GM18505 (cell line): ENCODE measurements around the gene CCDC61.

Experiments used
- ATAC-seq: cut with Tn5 transposase; IDR thresholded peaks from one replicate; pipeline ENCODE4 v1.9.1; 2021; ENCODE audit not compliant: unreplicated experiment
- POLR2A ChIP-seq: IDR thresholded peaks from 4 replicates; pipeline ENCODE4 v1.6.1; 2011; ENCODE audit warnings: borderline replicate concordance; ENCODE audit not compliant: insufficient read depth, insufficient read length; ENCODE audit errors: extremely low read depth

CCDC61 gene

DNA sequence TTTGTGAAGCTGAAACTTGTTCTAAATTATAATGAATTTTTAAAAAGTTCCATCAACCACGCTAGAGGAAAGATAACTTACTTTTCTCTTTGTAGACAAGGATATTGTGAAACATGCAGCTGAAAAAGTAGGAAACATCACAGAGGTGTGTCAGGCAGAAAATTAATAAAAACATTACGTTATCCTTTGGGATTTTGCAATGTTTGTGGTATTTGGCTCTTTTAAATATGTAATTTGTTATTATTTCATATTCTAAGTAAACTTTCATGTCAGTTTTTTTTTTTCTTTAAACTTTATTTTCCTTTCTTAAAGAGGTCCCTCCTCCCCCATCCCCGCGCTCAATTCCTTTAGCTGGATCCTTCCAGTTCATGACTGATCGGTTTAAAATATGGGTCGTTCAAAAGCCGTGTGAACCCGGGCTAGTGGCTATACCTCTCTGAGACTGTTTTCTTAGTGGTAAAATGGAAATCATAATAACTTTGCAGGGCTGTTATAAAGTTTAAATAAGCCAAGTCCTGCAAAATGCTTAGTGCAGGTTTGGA is 740 bp upstream of the CCDC61 start:
- TF ChIP-seq POLR2A: no peak
- ATAC-seq: peak; percentile 2

DNA sequence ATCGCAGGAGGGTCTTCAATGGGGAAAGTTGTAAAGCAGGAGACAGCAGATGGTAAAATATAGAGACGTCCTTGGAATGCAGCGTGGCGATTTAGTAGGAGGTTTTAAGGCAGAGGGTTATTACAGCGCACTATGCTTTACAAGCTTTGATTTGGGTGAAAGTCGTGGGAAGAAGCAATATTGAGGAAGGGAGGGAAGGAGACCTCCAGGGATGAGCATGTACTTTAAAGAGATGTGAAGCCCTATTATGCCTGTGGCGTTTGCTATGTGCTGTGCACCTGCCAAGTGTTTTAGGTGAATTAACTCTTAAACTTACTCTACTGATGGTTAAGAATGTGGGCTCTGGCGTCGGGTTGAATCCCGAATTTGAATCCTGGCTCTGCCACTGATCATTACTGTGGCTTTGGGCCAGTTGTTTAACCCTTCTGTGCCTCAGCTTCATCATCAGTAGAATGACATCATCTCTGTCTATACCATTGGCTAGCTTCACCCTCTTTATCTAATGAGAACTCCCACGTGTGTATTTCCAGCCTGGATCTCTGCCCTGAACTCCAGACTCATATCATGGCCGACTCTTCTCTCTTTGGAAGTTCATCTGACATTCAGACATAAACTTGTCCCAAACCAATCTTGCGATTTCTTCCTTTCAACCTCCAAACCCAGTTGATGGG is 583 bp downstream of the CCDC61 start:
- no peak for TF ChIP-seq POLR2A
- no peak for ATAC-seq

DNA sequence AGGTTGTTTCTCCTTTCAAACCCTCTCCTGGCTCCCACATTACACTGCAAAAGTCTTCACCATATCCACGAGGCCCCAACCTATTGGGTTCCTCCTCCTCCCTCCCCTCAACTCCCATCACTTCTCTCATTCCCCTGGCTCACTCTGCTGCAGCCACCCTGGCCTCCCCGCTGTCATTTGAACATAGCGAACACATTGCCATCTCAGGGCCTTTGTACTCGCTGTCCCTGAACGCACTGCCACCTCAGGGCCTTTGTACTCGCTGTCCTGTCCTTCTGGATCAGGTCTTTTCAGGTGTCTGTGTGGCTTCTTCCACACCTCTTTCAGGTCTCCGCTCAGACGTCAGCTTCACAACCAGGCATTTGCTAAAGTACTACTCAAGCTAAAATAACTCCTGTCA is 1.7 kb downstream of the CCDC61 start:
- no peak for ATAC-seq
- no peak for TF ChIP-seq POLR2A

DNA sequence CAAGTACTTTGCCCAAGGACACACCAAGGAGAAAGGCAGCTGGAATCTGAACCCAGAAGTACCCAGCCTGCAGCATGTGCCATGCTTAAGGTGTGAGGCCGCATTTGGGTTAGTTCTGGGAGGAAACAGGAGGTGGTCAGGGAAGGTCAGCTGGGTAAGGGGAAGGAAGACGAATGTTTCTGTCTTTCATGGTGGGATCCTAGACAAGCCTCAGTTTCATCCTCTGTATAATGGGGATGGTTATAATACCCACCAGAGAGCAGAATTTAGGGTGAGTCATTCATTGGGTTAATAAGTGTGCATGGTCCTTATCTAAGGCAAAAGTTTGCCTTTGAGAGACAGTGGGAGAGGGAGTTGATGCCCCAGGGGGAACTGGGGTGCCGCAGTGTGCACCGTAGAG is 3.6 kb downstream of the CCDC61 start:
- no peak for ATAC-seq
- no peak for TF ChIP-seq POLR2A

DNA sequence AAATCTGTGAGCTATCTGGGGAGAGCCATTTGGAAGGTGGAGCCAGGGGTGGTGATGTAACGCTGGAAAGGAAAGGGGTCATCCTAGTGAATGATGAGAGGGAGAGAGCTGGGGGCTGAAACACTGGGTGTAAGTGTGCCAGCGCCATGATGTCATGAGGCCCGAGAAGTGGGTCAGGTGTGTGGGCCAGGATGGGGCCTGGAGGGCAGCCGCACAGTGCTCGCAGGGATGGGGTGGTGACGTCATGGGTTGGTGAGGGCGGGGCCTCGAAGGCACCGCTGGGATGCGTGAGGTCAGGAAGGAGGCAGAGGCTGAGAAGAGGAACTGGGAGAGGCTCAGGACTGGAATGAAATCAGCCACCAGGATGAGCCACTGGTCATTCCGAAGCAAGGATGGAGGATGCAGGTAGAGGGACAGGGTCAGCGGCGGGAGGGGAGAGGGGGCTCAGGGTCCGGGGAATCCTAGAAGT is 4.4 kb downstream of the CCDC61 start:
- ATAC-seq: no peak
- no peak for TF ChIP-seq POLR2A

DNA sequence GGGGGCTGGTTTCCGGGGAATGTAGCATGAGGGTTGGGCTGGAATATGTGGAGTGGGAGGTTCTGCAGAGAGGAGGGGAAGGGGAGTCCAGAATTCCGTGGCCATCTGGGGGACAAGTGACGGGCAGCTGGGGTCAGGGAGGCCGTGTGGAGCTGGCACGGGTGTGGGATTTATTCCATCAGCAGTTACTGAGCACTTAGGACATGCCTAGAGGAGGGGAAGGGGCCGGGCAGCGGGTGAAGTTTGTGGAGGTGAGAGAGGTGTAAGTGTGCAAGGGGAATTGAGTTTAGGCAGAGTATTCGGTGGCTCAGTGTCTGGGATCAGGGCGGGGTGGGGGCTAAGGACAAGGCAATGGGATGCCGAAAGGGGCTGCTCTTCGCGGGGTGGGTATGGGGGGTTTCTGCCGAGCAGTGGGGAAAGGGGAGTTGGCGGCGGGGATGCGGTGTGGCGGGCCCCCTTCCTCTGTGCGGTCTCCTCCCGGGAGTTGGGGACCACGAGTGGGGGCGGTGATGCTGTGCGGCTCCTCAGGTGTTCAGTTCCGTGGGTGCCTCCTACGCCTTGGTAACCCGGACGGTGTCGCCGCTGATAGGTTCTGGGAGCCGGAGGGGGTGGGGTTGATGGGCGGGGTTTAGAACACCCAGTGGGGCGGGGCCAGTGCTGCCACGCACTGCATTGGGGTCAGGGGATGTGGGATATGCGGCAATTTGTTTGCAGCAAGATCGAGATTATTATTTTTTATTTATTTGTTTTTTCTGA is 5.4 kb downstream of the CCDC61 start:
- ATAC-seq: no peak
- TF ChIP-seq POLR2A: no peak

DNA sequence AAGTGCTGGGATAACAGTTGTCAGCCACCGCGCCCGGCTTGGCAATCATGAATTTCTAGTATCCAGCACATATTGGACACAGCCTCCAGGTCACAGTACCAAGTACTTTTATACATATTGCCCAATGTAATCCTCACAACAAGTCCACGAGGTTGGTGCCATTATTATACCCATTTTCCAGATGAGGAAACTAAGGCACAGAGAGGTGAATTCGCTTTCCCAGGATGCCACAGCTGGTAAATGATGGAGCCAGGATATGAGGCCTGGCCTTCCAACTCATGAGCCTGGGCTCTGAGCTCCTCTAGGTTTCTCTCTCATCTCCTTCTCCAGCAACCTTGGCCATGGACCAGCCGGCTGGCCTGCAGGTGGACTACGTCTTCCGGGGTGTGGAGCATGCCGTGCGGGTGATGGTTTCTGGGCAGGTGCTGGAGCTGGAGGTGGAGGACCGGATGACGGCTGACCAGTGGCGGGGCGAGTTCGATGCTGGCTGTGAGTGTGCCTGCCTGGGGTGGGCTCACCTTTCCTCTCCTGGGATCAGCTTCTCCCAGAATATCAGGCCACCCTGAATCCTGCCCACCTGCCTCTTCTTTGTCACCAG is 7.5 kb downstream of the CCDC61 start:
- no peak for TF ChIP-seq POLR2A
- no peak for ATAC-seq

DNA sequence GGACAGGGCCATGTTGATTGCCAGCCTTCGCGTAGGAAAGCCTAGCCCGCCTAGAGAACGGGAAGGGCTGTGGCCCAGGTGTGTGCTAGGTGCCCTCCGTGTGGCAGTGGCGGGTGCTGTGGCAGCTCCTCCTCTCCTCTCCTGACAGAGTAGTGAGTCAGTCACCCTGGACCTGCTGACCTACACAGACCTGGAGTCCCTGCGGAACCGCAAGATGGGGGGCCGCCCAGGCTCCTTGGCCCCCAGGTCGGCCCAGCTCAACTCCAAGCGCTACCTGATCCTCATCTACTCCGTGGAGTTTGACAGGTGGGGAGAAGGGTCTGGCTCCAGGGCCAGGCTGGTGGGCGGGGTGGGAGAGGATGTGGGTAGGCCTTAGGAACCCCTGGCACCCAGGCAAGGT is 11.1 kb downstream of the CCDC61 start:
- no peak for TF ChIP-seq POLR2A
- no peak for ATAC-seq

DNA sequence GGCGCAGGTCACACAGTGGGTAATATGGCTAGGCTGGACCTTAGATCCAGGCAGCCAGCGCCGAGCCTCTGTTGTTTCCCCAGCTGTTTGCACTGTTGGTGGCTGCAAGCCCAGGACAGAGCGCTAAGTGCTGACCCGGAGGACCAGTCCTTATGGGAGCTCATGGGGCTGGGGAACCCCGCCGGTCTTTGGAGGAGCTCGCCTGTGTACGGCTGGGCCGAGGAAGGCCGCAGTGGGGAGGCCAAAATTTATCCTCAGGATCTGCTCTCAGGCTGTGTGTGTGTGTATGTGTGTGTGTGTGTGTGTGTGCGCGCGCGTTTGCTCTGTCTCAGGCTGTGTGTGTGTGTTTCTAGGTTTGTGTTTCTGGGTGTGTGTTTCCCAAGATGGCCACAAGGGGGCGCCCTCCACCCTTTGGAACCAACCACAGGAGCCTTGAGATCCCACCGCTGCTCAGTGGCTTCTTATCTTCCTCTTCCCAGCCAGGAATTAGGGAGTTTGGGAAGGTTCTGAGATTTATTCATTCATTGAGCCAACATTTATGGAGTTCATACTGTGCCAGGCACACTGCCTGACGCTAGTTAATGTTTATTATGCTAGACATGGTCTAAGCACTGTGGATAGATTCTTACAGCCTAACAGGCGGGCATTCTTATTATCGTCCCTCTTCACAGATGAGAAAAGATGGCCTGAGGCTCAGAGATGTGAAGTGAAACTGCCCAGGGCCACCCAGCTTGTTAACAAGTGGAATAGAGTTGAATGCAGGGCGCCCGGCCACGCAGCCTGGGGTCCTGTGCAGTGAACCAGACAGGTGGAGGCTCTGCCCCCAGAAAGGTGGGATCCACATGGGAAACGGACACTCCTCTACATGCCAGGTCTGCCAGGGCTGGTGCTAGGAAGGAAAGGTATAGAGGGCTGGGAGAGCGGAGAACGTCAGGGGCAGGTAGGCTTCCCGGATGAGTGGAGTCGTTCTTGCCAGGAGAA is 14.6 kb downstream of the CCDC61 start:
- no peak for TF ChIP-seq POLR2A
- no peak for ATAC-seq

DNA sequence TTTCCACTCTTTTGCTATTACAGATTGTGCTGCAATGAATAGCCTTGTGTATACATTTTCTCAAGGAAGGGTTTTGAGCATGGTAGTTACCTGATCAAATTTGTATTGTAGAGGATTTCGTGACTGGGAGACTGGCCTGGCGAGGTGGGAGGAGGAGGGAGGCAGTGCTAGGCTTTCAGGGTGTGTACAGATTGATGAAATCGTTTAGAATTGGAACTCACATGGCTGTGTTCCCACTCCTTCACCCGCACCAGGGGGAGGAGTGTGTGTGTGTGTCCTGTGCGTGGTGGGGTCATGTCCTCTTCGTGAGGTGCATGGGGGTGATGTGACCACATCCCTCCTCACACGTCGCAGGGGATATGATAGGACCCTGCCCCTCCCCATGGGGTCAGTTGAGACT is 19.3 kb downstream of the CCDC61 start:
- no peak for ATAC-seq
- TF ChIP-seq POLR2A: no peak

DNA sequence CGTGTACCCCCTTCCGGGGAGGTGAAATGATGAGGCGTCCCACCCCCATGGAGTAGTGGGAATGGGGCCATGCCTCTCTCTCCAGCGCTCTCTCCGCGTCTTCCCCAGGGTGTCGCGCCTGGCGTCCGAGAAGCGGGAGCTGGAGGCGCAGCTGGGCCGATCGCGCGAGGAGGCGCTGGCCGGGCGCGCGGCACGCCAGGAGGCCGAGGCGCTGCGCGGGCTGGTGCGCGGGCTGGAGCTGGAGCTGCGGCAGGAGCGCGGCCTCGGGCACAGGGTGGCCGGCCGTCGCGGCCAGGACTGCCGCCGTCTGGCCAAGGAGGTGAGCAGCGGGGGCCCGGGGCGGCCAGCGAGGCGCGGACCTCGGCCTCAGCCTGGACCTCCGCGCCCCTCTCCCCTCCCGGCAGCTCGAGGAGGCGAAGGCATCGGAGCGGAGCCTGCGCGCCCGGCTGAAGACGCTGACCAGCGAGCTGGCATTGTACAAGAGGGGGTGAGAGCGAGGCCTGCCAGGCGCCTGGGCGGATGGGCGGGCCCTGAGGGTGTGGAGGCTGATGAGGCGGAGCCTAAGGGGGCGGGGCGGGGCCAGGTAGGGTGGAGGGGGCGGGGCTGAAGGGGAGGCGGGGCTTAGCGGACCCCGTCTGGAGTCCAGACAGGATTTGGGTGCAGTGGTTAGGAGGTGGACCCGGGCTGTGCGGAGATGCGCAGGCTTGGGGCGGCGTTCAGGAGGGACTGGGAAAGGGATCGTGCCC is 19.8 kb downstream of the CCDC61 start:
- ATAC-seq: peak; percentile 43

More for the DNA sequence above, 19.8 kb downstream of the CCDC61 start:
- TF ChIP-seq POLR2A: no peak
